SK-N-MC (cell line): ENCODE data around the gene ADARB2.

Experiments
- DNase-seq: peaks from one replicate; pipeline ENCODE4 v3.0.0-alpha.2; 2011; ENCODE audit warnings: low read depth, low spot score
- H3K27ac ChIP-seq: fragments of 200-600 bp; sonication (generic); 2 replicates; pipeline ENCODE4 v1.5.1; 2016; ENCODE audit warnings: mixed run types
- H3K36me3 ChIP-seq: fragments of 200-600 bp; sonication (generic); 2 replicates; pipeline ENCODE4 v1.6.1; 2017; ENCODE audit warnings: antibody characterized with exemption, low read length, mixed read lengths; ENCODE audit not compliant: insufficient read depth
- H3K4me3 ChIP-seq: fragments of 200-600 bp; sonication (generic); 2 replicates; pipeline ENCODE4 v1.5.1; 2016
- H3K9ac ChIP-seq: fragments of 200-600 bp; sonication (generic); 2 replicates; pipeline ENCODE4 v1.8.0; 2017; ENCODE audit warnings: mixed run types, mixed read lengths; ENCODE audit not compliant: insufficient read length
- H3K9me3 ChIP-seq: fragments of 200-600 bp; sonication (generic); 2 replicates; pipeline ENCODE4 v1.6.1; 2017; ENCODE audit warnings: low read depth, mild to moderate bottlenecking, antibody characterized with exemption, low read length, moderate library complexity, mixed read lengths
- EZH2 ChIP-seq: fragments of 200-600 bp; sonication (generic); IDR thresholded peaks from one replicate; pipeline ENCODE4 v1.6.1; 2017; ENCODE audit warnings: antibody characterized with exemption
- FOXP2 ChIP-seq: optimal IDR thresholded peaks from 2 replicates; pipeline ENCODE3; 2011; ENCODE audit warnings: mild to moderate bottlenecking, moderate library complexity; ENCODE audit not compliant: insufficient read depth; ENCODE audit errors: extremely low read length, control extremely low read depth
- POLR2AphosphoS5 ChIP-seq: IDR thresholded peaks from 2 replicates; pipeline ENCODE4 v1.6.1; 2012; ENCODE audit warnings: mild to moderate bottlenecking, low read depth, low read length, borderline replicate concordance

Gene ADARB2

GRCh38 chr10:1687190-1687589 is 50.1 kb downstream of the ADARB2 start:
- no peak for TF ChIP-seq FOXP2
- TF ChIP-seq EZH2, result no peak
- no peak for TF ChIP-seq POLR2AphosphoS5
- no peaks in the 10 kb centered on the region for H3K36me3 ChIP-seq
- H3K9me3 ChIP-seq, result no peaks in the 10 kb centered on the region
- H3K27ac ChIP-seq, result no peak overlapping the region
- DNase-seq, result no peak
- H3K4me3 ChIP-seq, result no peak overlapping the region
- no peak overlapping the region for H3K9ac ChIP-seq

- Histone ChIP-seq H3K27ac (no peak overlapping the region), H3K36me3 (no peaks in the 10 kb centered on the region), H3K4me3 (no peak overlapping the region), H3K9me3 (no peaks in the 10 kb centered on the region), H3K9ac (no peak overlapping the region)
- DNase-seq, result no peak
- TF ChIP-seq POLR2AphosphoS5, result no peak
- TF ChIP-seq EZH2, result no peak
- no peak for TF ChIP-seq FOXP2
These were observed 50.9 kb downstream of the ADARB2 start for GRCh38 chr10:1686491-1686749.

- no peak for DNase-seq
- Histone ChIP-seq H3K9me3 (no peaks in the 10 kb centered on the region), H3K9ac (no peak overlapping the region), H3K27ac (no peak overlapping the region), H3K36me3 (no peaks in the 10 kb centered on the region), H3K4me3 (no peak overlapping the region)
- TF ChIP-seq EZH2 (no peak), FOXP2 (no peak), POLR2AphosphoS5 (no peak)
These were observed 51.4 kb downstream of the ADARB2 start for GRCh38 chr10:1685699-1686490.

GRCh38 chr10:1684991-1685390 is 52.3 kb downstream of the ADARB2 start:
- H3K36me3 ChIP-seq, result no peaks in the 10 kb centered on the region
- H3K9me3 ChIP-seq, result no peaks in the 10 kb centered on the region
- DNase-seq, result no peak
- H3K4me3 ChIP-seq, result no peak overlapping the region
- H3K9ac ChIP-seq, result no peak overlapping the region
- H3K27ac ChIP-seq, result no peak overlapping the region
- TF ChIP-seq POLR2AphosphoS5 (no peak), FOXP2 (no peak)

- no peak for DNase-seq
- Histone ChIP-seq H3K27ac (no peak overlapping the region), H3K9me3 (no peaks in the 10 kb centered on the region), H3K4me3 (no peak overlapping the region), H3K9ac (no peak overlapping the region), H3K36me3 (no peaks in the 10 kb centered on the region)
- TF ChIP-seq FOXP2, result no peak
- TF ChIP-seq EZH2, result no peak
- no peak for TF ChIP-seq POLR2AphosphoS5
These were observed 53.7 kb downstream of the ADARB2 start for GRCh38 chr10:1683649-1684048.

GRCh38 chr10:1679821-1680650 is 57.3 kb downstream of the ADARB2 start:
- Histone ChIP-seq H3K9me3 (no peaks in the 10 kb centered on the region), H3K9ac (no peak overlapping the region), H3K4me3 (no peak overlapping the region), H3K27ac (no peak overlapping the region), H3K36me3 (no peaks in the 10 kb centered on the region)
- no peak for DNase-seq
- TF ChIP-seq EZH2 (no peak), POLR2AphosphoS5 (no peak), FOXP2 (no peak)

- Histone ChIP-seq H3K9ac (no peak overlapping the region), H3K9me3 (no peaks in the 10 kb centered on the region), H3K36me3 (no peaks in the 10 kb centered on the region)
These were observed 59.2 kb downstream of the ADARB2 start for GRCh38 chr10:1678084-1678483.

GRCh38 chr10:1677307-1677939 is 59.9 kb downstream of the ADARB2 start:
- Histone ChIP-seq H3K27ac (no peak overlapping the region), H3K9me3 (no peaks in the 10 kb centered on the region), H3K9ac (no peak overlapping the region), H3K36me3 (no peaks in the 10 kb centered on the region), H3K4me3 (no peak overlapping the region)
- no peak for DNase-seq
- TF ChIP-seq POLR2AphosphoS5, result no peak
- TF ChIP-seq FOXP2, result no peak
- TF ChIP-seq EZH2, result no peak

More at GRCh38 chr10:1678084-1678483, 59.2 kb downstream of the ADARB2 start:
- TF ChIP-seq FOXP2, result no peak
- TF ChIP-seq POLR2AphosphoS5, result no peak
- TF ChIP-seq EZH2, result no peak
- Histone ChIP-seq H3K4me3 (no peak overlapping the region), H3K27ac (no peak overlapping the region)
- no peak for DNase-seq

- no peak for DNase-seq
- Histone ChIP-seq H3K9me3 (no peaks in the 10 kb centered on the region), H3K9ac (no peak overlapping the region), H3K27ac (no peak overlapping the region), H3K36me3 (no peaks in the 10 kb centered on the region), H3K4me3 (no peak overlapping the region)
- TF ChIP-seq FOXP2 (no peak), POLR2AphosphoS5 (no peak), EZH2 (no peak)
These were observed 62.8 kb downstream of the ADARB2 start for GRCh38 chr10:1674501-1674900.
